A204.1 (cell line): Measurements from ENCODE around the gene MFAP4.

Experiments
- FAIRE-seq: peaks from 2 replicates; lab custom pipeline; 2012; peaks lifted over from hg19 to GRCh38; lab: Jason Lieb, UNC

Gene MFAP4

GRCh38 chr17:19386974-19387920 lies at the start of gene MFAP4:
Gene MFAP4, minus strand, starts transcription at chr17:19387190. Its CDS starts 35 bp downstream, at chr17:19387155.
- no peak for FAIRE-seq

- no peak for FAIRE-seq
Observed at GRCh38 chr17:19433727-19434340, 46.8 kb upstream of the MFAP4 start.

GRCh38 chr17:19433255-19433654 lies 46.3 kb upstream of the MFAP4 start:
- no peak for FAIRE-seq

GRCh38 chr17:19431691-19432090 lies 44.7 kb upstream of the MFAP4 start:
- FAIRE-seq: no peak

- FAIRE-seq: no peak
Observed at GRCh38 chr17:19426631-19427030, 39.6 kb upstream of the MFAP4 start.

GRCh38 chr17:19424934-19425868 lies 38.2 kb upstream of the MFAP4 start:
- FAIRE-seq: no peak

GRCh38 chr17:19421926-19422325 lies 34.9 kb upstream of the MFAP4 start:
- no peak for FAIRE-seq

GRCh38 chr17:19421219-19421618 lies 34.2 kb upstream of the MFAP4 start:
- no peak for FAIRE-seq

GRCh38 chr17:19418251-19418992 lies 31.4 kb upstream of the MFAP4 start:
- no peak for FAIRE-seq

- no peak for FAIRE-seq
Observed at GRCh38 chr17:19417611-19418010, 30.6 kb upstream of the MFAP4 start.

- FAIRE-seq: no peak
Observed at GRCh38 chr17:19415806-19416775, 29.1 kb upstream of the MFAP4 start.

GRCh38 chr17:19415311-19415710 lies 28.3 kb upstream of the MFAP4 start:
- no peak for FAIRE-seq

- no peak for FAIRE-seq
Observed at GRCh38 chr17:19414396-19415280, 27.6 kb upstream of the MFAP4 start.

GRCh38 chr17:19413761-19414160 lies 26.8 kb upstream of the MFAP4 start:
- no peak for FAIRE-seq

- no peak for FAIRE-seq
Observed at GRCh38 chr17:19412984-19413383, 26.0 kb upstream of the MFAP4 start.

GRCh38 chr17:19412510-19412909 lies 25.5 kb upstream of the MFAP4 start:
- FAIRE-seq: no peak

GRCh38 chr17:19411631-19412030 lies 24.6 kb upstream of the MFAP4 start:
- no peak for FAIRE-seq

- FAIRE-seq: no peak
Observed at GRCh38 chr17:19410875-19411620, 24.1 kb upstream of the MFAP4 start, which contains the start of gene RNF112. Gene RNF112, plus strand, starts transcription at chr17:19411232. Its CDS starts 177 bp downstream, at chr17:19411409.

- FAIRE-seq: no peak
Observed at GRCh38 chr17:19410091-19410490, 23.1 kb upstream of the MFAP4 start.
